ENCODE results near the gene CEP72.
"Not testable (repeated sequence)": the region's sequence is repeated elsewhere in the genome, so short reads cannot be mapped to it uniquely, and the experiment has no call there.

DNA sequence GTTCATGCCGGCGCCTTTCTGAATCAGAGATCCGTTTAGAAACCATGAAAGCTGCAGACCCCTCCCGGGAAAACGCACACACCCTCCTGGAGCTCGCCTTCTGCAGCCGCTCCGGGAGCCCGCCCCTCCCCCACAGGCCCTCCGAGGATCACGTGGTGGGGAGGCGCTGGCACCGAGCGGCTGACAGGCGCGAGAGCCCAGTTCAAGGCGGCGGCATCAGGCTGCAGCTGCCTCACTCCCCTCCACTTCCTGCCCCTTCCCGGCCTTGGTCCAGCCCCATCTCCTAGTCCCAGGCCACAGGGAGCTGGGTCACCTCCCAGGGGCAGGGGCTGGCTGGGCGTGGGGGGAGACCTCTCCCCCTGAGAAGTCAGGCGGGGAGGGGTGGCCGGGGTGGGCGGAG is 78.9 kb downstream of the CEP72 start:
- TF ChIP-seq, protein P1, sequence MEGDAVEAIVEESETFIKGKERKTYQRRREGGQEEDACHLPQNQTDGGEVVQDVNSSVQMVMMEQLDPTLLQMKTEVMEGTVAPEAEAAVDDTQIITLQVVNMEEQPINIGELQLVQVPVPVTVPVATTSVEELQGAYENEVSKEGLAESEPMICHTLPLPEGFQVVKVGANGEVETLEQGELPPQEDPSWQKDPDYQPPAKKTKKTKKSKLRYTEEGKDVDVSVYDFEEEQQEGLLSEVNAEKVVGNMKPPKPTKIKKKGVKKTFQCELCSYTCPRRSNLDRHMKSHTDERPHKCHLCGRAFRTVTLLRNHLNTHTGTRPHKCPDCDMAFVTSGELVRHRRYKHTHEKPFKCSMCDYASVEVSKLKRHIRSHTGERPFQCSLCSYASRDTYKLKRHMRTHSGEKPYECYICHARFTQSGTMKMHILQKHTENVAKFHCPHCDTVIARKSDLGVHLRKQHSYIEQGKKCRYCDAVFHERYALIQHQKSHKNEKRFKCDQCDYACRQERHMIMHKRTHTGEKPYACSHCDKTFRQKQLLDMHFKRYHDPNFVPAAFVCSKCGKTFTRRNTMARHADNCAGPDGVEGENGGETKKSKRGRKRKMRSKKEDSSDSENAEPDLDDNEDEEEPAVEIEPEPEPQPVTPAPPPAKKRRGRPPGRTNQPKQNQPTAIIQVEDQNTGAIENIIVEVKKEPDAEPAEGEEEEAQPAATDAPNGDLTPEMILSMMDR (IDR thresholded peaks at IDR 0.05) = not testable (repeated sequence)
- TF ChIP-seq POLR2A (IDR thresholded peaks at IDR 0.05) = not testable (repeated sequence)
